Measurements from ENCODE around the gene SNU13.
"Not testable (repeated sequence)": the region's sequence is repeated elsewhere in the genome, so short reads cannot be mapped to it uniquely, and the experiment has no call there.

The SNU13 gene

GRCh38 chr22:41642331-41643110, 46.1 kb downstream of the SNU13 start:
- DNase-seq = no peak

GRCh38 chr22:41641854-41642253, 46.8 kb downstream of the SNU13 start:
- no peak for DNase-seq

DNA sequence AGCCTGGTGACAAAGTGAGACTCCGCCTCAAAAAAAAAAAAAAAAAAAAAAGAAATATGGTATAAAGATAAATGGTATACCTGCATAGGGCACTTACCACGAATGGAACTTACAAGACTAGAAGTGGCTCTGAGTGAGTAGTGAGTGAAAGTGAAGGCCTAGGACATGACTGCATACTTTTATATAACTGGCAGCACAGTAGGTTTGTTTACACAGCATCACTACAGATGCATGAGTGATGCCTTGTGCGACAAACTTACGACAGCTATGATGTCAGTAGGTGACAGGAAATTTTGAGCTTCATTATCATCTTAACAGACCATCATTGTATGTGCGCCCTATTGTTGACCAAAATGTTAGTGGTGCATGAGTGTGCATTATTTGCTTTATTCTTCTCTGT, 49.9 kb downstream of the SNU13 start:
- DNase-seq = no peak

GRCh38 chr22:41638124-41638523, 50.5 kb downstream of the SNU13 start:
- no peak for DNase-seq

DNA sequence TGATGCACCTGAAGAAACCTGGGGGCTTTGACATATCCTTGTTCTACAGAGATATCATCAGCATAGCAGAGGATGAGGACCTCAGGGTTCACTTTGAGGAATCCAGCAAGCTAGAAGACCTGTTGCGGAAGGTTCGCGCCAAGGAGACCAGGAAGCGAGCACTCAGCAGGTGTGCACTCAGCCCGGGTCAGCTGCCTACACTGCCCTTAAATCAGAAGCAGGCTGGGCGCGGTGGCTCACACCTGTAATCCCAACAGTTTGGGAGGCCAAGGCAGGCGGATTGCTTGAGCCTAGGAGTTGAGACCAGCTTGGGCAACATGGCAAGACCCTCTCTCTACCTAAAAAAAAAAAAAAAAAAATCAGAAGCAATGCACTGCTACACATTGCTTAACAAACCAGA, 51.0 kb downstream of the SNU13 start:
- DNase-seq = not testable (repeated sequence)

DNA sequence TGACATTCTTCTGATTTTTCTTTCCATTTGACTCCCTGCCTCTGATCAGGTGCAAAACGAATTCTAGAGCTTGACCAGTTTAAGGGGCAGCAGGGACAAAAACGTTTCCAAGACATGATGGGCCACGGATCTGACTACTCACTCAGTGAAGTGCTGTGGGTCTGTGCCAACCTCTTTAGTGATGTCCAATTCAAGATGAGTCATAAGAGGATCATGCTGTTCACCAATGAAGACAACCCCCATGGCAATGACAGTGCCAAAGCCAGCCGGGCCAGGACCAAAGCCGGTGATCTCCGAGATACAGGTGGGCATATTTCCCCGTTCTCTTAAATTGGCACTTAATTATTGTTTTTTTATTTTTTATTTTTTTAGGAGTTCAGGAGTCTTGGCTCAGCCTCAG, 52.2 kb downstream of the SNU13 start:
- peak in 7 of 51 donors; percentile 7 to 63 (median 13) for DNase-seq

DNA sequence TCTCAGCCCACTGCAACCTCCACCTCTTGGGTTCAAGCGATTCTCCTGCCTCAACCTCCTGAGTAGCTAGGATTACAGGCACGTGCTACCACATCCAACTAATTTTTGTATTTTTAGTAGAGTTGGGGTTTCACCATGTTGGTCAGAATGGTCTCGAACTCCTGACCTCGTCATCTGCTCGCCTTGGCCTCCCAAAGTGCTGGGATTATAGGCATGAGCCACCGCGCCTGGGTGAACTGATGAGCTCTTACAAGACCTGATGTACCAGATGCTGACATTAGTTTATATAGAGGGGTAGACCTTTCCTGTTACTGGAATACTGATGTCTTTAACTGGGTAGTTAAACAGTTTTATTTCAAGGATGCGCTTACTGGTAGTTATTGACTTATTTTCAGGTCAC, 54.1 kb downstream of the SNU13 start:
- not testable (repeated sequence) for DNase-seq

- DNase-seq = not testable (repeated sequence)
Measured at GRCh38 chr22:41631615-41632014, 57.1 kb downstream of the SNU13 start.

- DNase-seq = not testable (repeated sequence)
Measured at GRCh38 chr22:41631115-41631514, 57.6 kb downstream of the SNU13 start.

DNA sequence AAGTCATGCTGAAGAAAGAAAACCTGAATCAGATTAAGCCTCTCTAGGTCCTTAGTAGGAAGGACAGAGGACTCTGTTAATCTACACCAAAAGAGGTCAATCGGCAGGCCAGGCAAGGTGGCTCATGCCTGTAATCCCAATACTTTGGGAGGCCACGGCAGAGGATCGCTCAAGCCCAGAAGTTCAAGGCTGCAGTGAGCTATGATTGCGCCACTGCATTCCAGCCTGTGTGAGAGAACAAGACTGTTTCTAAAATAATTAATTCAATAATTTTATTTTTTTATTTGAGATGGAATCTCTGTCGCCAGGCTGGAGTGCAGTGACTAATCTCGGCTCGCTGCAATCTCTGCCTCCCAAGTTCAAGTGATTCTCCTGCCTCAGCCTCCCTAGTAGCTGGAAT, 63.1 kb downstream of the SNU13 start:
- DNase-seq = no peak

Data from hypothalamus (tissue), 51 donors.